NK-92 treated with Interleukin-12 subunit alpha and Interleukin-12 subunit beta, amount 100 ng/mL, for 24 hours (cell line): Measurements from ENCODE around the gene EIF2AK3.
"Not testable (repeated sequence)": the region's sequence is repeated elsewhere in the genome, so short reads cannot be mapped to it uniquely, and the experiment has no call there.

Experiments
- DNase-seq: peaks from one replicate; lab custom pipeline; 2025; lab: John Stamatoyannopoulos, UW

Gene EIF2AK3

GRCh38 chr2:88596141-88596830 lies 31.0 kb downstream of the EIF2AK3 start:
- no peak for DNase-seq

GRCh38 chr2:88591698-88592097 lies 35.6 kb downstream of the EIF2AK3 start:
- DNase-seq: no peak

- DNase-seq: no peak
These were observed 36.2 kb downstream of the EIF2AK3 start for GRCh38 chr2:88590998-88591613.

GRCh38 chr2:88585969-88586368 lies 41.3 kb downstream of the EIF2AK3 start:
- no peak for DNase-seq

GRCh38 chr2:88582030-88582429 lies 45.2 kb downstream of the EIF2AK3 start:
- DNase-seq: no peak

- no peak for DNase-seq
These were observed 47.2 kb downstream of the EIF2AK3 start for GRCh38 chr2:88580088-88580487.

DNA sequence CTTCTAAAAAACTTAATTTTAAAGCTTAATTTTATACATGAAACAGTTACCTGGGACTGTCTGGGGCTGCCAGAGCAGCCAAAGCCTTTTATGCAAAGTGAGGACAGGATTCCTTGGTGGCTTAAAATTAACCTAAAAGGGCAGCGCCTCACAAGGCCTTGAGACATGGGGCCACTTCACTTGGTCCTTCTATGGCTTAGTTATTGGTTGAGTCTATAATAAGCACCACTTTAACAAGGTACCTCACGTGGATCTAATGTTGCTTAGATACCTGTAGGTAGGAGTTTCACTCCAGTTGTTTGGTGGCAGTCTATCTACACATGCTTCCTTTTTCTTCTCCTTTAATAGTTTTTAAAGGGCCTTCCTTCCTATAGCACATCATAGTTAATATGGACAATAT lies 51.6 kb downstream of the EIF2AK3 start:
- DNase-seq: no peak

- DNase-seq: no peak
These were observed 52.2 kb downstream of the EIF2AK3 start for GRCh38 chr2:88575051-88575450.

- DNase-seq: no peak
These were observed 52.8 kb downstream of the EIF2AK3 start for GRCh38 chr2:88574445-88574844.

GRCh38 chr2:88568179-88568578 lies 59.1 kb downstream of the EIF2AK3 start:
- no peak for DNase-seq

- DNase-seq: no peak
These were observed 62.9 kb downstream of the EIF2AK3 start for GRCh38 chr2:88564402-88564801.

- DNase-seq: no peak
These were observed 64.1 kb downstream of the EIF2AK3 start for GRCh38 chr2:88563129-88563528.

DNA sequence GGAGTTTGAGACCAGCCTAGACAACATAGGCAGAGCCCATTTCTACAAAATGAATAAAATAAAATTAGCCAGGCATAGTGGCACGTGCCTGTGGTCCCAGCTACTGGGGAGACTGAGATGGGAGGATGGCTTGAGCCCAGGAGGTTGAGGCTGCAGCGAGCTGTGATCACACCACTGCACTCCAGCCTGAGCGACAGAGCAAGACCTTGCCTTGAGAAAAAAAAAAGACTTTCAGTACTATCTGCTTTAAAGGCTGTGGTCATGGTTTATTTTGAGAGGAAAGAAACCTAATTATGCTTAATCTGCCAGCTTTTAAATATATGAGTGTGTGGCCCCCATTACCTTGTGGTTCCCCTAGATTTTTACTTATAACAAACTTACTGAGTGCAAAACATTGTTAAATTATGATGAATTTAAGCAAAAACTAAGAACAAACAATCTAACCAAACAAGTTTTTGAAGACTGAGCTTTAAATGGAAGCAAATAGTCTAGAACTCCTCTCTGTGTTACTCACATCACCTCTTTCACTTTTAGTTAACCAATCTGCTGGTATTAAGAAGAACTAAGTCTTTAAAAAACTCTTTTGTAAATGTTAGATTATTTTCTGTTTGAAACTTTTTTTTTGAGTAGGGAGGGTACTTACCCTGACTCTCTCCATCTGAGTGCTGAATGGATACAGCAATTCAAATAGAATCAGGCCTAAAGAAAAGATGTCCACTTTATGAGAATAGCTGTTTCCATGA lies 65.4 kb downstream of the EIF2AK3 start:
- no peak for DNase-seq

DNA sequence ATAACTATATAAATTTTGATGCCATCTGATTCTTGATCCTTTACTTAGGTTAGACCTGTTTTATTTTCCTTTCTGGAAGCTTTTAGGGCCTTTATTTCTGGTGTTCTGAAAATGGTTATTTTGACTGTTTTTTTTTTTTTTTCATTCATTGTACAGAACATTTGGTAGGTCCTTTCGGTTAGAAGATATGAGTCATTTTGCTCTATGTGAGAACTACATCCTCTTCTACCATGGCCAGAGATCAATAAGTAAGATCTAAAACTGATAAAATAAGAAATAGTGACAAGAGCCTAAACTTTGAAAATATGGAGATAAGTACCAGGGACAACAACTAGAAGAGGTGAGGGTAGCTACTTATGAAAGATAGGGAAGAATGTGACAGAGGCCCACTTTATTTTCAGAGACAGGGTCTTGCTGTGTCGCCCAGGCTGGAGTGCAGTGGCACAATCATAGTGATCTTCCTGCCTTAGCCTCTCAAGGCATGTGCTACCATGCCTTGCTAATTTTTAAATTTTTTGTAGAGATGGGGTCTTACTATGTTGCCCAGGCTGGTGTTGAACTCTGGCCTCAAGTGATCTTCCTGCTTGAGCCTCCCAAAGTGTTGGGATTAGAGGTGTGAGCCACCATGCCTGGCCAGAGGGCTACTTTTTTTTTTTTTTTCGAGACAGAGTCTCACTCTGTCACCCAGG lies 66.5 kb downstream of the EIF2AK3 start:
- no peak for DNase-seq

DNA sequence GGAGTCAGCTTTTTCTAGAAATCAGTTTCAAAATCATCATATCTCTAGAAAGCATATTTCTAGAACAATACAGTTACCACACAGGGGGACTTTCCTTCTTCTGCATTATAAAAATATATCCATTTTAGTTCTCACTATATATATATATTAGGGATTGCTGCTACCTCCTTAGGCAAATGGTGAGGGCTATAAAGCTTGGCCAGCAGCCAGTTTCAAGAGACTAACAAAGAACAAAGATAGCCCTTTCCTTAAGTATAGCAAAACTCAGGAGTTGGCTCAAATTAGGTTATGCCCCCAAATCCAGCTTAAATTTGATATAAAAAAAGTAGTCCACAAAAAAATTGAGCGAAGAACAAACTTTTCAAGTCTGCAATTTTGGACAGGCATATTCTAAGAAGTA lies 70.0 kb downstream of the EIF2AK3 start:
- DNase-seq: no peak

- DNase-seq: no peak
These were observed 71.2 kb downstream of the EIF2AK3 start for GRCh38 chr2:88556026-88556425.

- DNase-seq: no peak
These were observed 73.1 kb downstream of the EIF2AK3 start for GRCh38 chr2:88554189-88554588.

GRCh38 chr2:88549616-88550292 lies 77.5 kb downstream of the EIF2AK3 start:
- DNase-seq: no peak

DNA sequence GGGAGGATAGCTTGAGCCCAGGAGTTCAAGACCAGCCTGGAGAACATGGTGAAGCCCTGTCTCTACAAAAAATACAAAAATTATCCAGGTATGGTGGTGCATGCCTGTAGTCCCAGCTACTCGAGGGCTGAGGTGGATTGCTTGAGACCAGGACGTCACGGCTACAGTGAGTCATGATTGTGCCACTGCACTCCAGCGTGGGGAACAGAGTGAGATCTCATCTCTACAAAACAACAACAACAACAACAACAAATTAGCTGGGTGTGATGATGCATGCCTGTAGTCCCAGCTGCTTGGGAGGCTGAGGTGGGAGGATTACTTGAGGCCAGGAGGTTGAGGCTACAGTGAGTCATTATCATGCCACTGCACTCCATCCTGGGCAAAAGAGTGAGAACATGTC lies 81.0 kb downstream of the EIF2AK3 start:
- not testable (repeated sequence) for DNase-seq

- DNase-seq: no peak
These were observed 82.1 kb downstream of the EIF2AK3 start for GRCh38 chr2:88545118-88545517.

DNA sequence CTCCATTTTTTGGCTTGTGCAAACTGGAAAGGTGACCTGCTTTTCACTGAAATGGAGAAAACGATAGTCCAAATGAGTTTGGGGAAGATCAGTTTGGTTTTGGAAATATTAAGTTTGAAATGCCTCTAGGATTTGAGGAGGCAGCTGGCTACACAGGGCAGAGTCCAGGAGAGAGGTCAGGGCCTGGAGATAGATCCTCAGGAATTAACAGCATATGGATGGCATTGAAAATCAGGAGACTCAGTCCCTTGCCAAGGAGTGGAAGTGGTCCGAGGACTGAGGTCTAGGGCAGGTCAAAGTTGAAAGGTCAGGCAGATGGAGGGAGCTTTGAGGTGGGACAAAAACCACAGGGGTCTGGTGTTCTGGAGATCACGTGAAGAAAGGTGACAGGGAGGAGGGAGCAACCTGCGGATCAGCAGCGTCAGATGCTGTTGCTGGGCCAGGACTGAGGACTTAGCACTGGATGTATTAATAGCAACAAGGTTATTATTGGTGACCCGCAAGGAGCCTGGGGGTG lies 83.7 kb downstream of the EIF2AK3 start:
- no peak for DNase-seq

- no peak for DNase-seq
These were observed 84.6 kb downstream of the EIF2AK3 start for GRCh38 chr2:88542668-88543067.
